Skin epidermis (tissue), 12 donors: ENCODE results near the gene ISYNA1.

Source experiments
- H3K27ac ChIP-seq, 21 experiments: fragments of 200-600 bp; sonication (generic) in 11 of 21; one replicate each; pipeline ENCODE4 v1.5.0; 2020; ENCODE audit warnings: mild to moderate bottlenecking in 3 of 21, inconsistent platforms in 2 of 21, moderate library complexity in 2 of 21
- H3K4me3 ChIP-seq, 7 experiments: fragments of 200-600 bp; sonication (generic) in 2 of 7; one replicate each; pipeline ENCODE4 v1.5.0; 2020; ENCODE audit warnings: inconsistent platforms in 2 of 7, mild to moderate bottlenecking in 2 of 7, moderate library complexity in 1 of 7

Gene ISYNA1

GRCh38 chr19:18469069-18469846 lies 31.3 kb upstream of the ISYNA1 start:
- no peak overlapping the region for H3K4me3 ChIP-seq
- H3K27ac ChIP-seq = peak overlapping the region in 7 of 21 experiments; percentile 11 to 72 (median 36)

DNA sequence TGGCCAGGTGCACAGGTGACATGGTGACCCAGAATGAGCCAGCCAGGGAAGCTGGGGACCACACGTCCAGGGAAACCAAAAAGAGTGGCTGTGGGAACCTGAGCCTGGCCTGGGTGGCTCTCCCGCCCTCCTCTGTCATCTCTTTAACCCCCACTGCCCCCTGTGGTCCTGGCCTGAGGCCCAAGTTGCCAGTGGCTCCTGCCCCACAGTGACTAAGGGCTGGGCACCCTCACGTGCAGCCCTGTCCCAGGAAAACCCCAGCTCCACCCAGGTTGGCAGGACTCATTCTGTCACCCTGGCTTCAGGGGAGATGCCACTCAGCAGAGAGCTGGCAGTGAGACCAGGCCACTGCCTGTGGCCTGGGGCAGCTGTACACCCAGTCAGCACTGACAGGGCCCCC lies 30.6 kb upstream of the ISYNA1 start:
- Histone ChIP-seq H3K4me3 (no peak overlapping the region), H3K27ac (peak overlapping the region in 6 of 21 experiments; percentile 11 to 72 (median 33))

GRCh38 chr19:18467978-18468377 lies 30.0 kb upstream of the ISYNA1 start:
- no peak overlapping the region for H3K4me3 ChIP-seq
- H3K27ac ChIP-seq = peak overlapping the region in 6 of 21 experiments; percentile 11 to 72 (median 32)

DNA sequence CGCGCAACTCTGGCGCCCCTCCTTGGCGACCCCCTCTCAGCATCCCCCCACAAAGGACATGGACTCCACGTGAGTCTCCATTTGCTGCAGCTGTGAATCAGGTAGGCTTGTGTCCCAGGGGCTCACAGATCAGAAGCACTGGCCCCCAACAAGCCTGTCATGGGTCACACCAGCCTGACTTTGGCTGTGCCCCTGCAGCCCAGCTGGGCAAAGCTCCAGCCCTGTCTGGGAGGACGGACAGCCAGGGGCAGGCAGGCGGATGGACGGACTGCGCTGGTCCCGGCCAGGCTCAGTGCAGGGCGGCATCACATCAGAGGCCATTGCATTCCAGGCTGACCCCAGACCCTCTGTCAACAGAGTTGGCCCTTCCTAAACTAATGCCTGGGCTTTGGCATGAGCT lies 28.4 kb upstream of the ISYNA1 start:
- H3K27ac ChIP-seq = peak overlapping the region in 3 of 21 experiments; percentile 35 to 60 (median 52)
- no peak overlapping the region for H3K4me3 ChIP-seq

DNA sequence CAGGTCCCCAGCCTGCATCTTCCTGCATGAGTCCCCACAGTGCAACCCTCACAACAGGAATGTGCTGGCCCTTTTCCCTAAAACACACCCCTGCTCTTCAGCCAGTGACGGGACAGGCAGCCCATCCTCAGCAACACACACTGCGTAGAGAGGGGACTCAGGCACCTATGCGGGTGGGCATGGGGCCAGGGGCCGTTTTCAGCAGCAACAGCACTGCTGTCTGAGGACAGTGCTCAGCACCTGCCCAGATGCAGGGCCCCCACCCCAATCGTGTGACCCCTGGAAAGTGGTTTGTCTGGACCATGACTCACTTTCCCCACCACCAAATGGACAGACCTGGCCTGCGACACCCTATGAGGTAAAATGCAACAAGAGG lies 28.0 kb upstream of the ISYNA1 start:
- Histone ChIP-seq H3K4me3 (no peak overlapping the region), H3K27ac (peak overlapping the region in 6 of 21 experiments; percentile 52 to 81 (median 61))

GRCh38 chr19:18465214-18465963 lies 27.5 kb upstream of the ISYNA1 start:
- H3K4me3 ChIP-seq = no peak overlapping the region
- H3K27ac ChIP-seq = peak overlapping the region in 13 of 21 experiments; percentile 0 to 81 (median 53)

DNA sequence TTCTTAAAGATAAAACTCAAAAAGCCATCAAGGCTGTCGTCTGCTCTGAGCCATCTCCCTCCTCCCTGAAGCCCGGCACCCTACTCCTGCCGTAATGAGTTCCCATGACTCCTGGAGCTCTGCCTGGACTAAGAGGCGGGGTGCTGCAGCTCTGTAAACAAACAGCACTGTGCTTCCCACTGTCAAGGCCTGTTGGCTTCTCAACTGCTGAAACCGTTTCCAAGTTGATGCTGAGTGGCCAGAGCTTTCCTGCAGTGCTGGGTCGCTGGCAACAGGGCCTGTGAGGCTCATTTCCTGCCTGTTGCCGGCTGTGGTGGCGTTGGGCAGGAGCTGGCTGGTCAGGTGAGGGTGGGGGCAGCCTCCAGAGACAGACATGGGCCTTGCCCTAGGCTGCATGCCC lies 26.7 kb upstream of the ISYNA1 start:
- H3K27ac ChIP-seq = peak overlapping the region in 13 of 21 experiments; percentile 0 to 81 (median 53)
- H3K4me3 ChIP-seq = no peak overlapping the region

- H3K27ac ChIP-seq = peak overlapping the region in 6 of 21 experiments; percentile 11 to 78 (median 56)
- no peak overlapping the region for H3K4me3 ChIP-seq
These were observed 23.5 kb upstream of the ISYNA1 start for GRCh38 chr19:18461471-18461870.

DNA sequence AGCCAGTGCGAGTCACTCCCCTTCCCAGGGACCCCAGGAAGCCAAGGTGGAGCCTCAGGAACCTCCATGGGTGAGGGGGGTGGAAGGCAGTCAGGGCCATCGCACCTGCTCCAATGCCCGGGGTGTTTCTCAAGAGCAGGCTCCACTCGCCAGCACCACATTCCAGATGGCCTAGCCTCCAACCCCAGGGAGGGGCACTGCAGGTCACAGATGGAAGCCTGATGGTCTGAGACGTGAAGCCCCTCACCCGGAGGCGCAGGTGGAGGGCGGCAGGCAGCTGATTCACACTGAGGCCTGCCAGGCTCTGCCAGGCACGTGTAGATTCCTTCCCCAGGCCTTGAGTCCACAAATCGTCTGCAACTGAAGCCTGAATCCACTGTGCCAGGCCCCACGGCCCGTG lies 23.0 kb upstream of the ISYNA1 start:
- Histone ChIP-seq H3K4me3 (no peak overlapping the region), H3K27ac (peak overlapping the region in 10 of 21 experiments; percentile 36 to 78 (median 56))

- no peak overlapping the region for H3K4me3 ChIP-seq
- H3K27ac ChIP-seq = peak overlapping the region in 5 of 21 experiments; percentile 11 to 44 (median 23)
These were observed 19.8 kb upstream of the ISYNA1 start for GRCh38 chr19:18457483-18458331.

DNA sequence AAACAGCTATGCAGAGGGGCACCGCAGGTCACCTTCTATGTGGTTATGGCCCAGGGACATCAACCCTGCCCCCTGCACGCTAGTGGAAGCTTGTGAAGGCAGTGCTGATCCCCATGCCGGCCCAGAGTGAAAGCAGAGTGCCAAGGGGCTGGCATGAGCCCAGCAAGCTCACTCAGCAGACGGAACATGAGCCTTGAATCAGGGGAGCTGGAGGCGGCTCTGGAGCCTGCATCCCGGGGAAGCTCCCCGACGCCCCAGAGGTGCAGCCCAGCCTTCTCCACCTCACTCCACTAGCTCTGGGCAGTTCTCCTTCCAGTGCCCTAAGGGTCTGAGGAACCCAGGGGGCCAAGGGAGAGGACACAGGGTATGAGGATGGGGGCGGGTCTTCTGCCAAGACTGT lies 19.0 kb upstream of the ISYNA1 start:
- Histone ChIP-seq H3K27ac (peak overlapping the region in 5 of 21 experiments; percentile 11 to 44 (median 23)), H3K4me3 (no peak overlapping the region)

DNA sequence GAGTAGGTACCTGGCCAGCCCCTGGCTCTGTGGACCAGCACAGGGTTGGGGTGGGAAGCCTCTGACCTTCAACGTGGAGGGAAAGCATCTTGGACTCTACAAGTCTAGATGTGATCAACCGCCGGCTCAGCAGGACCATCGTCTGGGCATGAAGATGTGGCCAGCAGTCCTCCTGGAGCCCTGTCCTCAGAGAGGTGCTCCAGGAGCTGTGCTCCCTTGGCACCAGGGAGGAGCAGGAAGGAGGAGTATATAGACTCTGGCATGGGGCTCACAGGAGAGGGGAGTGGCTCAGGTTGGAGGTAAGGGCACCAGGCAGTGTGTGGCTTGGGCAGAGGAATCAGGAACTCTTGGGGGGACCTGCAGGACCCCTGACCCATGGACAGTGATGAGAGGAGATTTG lies 18.3 kb upstream of the ISYNA1 start:
- no peak overlapping the region for H3K4me3 ChIP-seq
- H3K27ac ChIP-seq = peak overlapping the region in 1 of 21 experiments; percentile 44

DNA sequence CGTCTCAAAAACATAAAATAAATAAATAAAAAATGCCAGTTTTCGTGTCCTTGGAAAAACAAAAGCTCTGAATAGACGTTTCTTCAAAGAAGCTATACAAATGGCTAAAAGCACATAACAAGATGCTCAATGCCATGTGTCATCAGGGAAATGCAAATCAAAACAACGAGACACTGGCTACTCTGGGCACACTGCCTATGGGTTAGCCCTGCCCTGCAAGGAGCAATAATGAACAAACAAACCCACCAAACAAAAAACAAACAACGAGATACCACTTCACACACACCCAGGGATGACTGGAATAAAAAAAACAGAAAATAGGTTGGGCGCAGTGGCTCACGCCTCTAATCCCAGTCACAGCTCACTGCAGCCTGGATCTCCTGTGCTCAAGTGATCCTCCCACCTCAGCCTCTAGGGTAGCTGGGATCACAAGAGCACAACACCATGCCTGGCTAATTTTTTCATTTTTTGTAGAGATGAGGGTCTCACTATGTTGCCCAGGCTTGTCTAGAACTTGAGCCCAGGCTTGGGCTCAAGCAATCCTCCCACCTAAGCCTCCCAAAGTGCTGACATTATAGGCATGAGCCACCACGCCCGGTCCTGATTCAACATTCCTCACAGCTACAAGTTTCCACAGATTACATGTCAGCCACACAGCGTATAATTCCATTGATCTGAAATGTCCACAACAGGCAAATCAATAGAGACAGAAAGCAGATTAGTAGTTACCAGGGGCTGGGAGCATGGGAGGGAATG lies 15.5 kb upstream of the ISYNA1 start:
- H3K4me3 ChIP-seq = no peak overlapping the region
- H3K27ac ChIP-seq = peak overlapping the region in 1 of 21 experiments; percentile 1

- H3K27ac ChIP-seq = no peak overlapping the region
- H3K4me3 ChIP-seq = no peak overlapping the region
These were observed 14.5 kb upstream of the ISYNA1 start for GRCh38 chr19:18452386-18452785.

DNA sequence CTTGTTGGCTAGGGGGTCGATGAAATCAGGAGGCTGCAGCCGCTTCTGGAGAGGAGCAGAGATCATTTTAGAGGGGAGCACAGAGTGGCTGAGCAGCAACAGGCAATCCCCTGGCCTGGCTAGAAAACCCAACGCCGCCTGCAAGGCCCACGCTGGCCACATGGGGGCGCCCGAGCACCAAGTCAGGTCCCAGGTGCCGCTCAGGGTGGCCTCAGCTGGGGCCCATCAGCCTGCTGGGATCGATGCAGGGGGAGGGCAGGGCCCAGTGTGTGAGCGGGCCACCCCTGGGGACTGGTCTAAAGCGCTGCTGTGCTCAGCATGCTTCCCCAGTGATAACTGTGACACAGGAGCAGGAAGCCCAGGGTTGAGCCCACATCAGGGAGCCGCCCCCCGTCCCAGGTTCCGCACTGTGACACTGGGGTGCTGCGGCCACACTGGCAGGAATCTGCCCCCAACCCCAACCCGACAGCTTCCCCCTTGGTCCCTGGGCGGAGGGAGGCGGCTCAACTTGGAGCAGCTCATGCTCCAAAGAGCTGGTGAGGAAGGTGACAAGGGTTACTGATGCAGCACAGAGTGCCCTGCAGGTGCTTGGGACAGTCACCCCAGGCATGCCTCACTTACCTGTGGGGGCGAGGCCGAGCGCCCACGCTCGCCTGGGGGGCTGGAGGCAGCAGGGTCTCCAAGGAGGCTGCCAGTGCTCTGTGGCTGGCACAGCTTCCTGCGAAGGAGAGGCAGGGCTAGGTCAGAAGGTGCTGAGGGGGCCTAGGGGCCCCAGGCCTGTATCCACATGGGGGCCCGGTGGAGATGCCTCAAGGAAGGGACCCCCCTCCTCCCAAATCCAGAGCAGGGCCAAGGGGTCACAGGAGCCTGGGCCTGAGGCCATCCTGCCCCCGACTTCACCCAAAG lies 13.3 kb upstream of the ISYNA1 start:
- peak overlapping the region in 3 of 21 experiments; percentile 6 to 28 (median 6) for H3K27ac ChIP-seq
- H3K4me3 ChIP-seq = no peak overlapping the region

DNA sequence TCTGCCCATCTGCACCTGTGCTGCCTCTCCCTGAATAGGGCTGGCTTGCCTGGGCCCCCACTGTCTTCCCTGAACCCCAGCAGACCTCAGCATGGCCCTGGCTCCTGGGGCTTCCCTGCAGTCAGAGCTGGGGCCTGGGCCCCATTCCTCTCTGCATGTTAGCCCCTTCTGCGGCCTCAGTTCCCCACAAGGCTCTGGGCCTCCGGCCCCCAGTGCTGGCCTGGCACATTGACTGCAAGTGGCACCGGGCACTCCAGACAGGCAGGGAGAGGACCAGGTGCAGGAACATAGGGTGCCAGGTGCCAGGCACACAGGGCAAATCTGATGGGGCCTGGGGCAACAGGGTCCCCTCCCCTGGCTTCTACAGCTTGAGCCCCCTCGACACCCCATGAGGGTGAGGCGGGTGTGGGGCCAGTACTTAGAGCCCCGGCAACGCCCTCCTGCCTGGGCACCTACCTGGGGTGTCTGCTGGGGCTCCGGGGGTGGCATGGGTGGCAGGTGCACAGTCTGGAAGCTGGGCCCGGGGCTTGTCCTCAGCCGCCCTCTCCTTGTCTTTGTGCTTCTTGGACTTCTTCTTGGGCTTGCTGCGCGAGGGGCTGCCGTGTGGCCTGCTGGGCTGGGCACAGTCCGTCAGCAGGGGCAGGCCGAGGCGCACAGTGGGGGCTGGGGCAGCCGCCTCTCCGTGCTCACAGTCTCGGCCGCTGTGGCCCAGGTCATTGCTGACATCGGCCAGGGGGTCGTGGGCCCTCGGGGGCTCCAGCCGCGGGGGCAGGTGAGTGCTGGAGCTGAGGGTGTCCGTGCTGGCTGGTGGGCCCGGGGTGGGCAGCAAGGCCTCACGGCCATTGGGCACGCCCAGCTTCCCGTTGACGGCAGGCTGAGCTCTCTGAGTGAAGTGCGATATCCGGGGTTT lies 12.3 kb upstream of the ISYNA1 start:
- Histone ChIP-seq H3K4me3 (no peak overlapping the region), H3K27ac (peak overlapping the region in 1 of 21 experiments; percentile 6)

- H3K4me3 ChIP-seq = no peak overlapping the region
- H3K27ac ChIP-seq = no peak overlapping the region
These were observed 11.6 kb upstream of the ISYNA1 start for GRCh38 chr19:18449552-18449951.
